ENCODE data around the gene PRLR. TPM values are rescaled to one million over a fixed set of nuclear protein-coding genes. Genes with fewer than 3 reads are reported as not detected.

The PRLR gene
- total and polyA plus RNA-seq, 2 of the 13 experiments (the other 11 are each of a cell fraction or from before 2014, with no cell fraction given): 12.2 to 13.3 TPM

GRCh38 chr5:35117967-35118366 lies 112.3 kb downstream of the PRLR start (continued):
- TF ChIP-seq FIP1L1 (IDR thresholded peaks at IDR 0.05; ENCODE audit: borderline replicate concordance, insufficient read depth, low read depth, low read length) (no peak), THAP8 (CRISPR knock-in tag; IDR thresholded peaks at IDR 0.05; ENCODE audit: borderline replicate concordance) (no peak), TRAFD1 (CRISPR knock-in tag; IDR thresholded peaks at IDR 0.05; ENCODE audit: borderline replicate concordance) (no peak), NPAS2 (CRISPR knock-in tag; IDR thresholded peaks at IDR 0.05; ENCODE audit: borderline replicate concordance) (no peak), ZNF367 (CRISPR knock-in tag; IDR thresholded peaks at IDR 0.05; ENCODE audit: borderline replicate concordance) (no peak)

- intact Hi-C loops (cut with micrococcal nuclease; ENCODE audit: unreplicated experiment): no loop called here
- TF ChIP-seq GTF2F1 (IDR thresholded peaks at IDR 0.05; ENCODE audit: low read length): no peak
- no peak for TF ChIP-seq GLMP (CRISPR knock-in tag; IDR thresholded peaks at IDR 0.05; ENCODE audit: borderline replicate concordance)
- TF ChIP-seq ZNF232 (CRISPR knock-in tag; IDR thresholded peaks at IDR 0.05; ENCODE audit: borderline replicate concordance): no peak
- no peak for TF ChIP-seq U2AF1 (optimal IDR thresholded peaks at IDR 0.05; ENCODE audit: low read depth, low read length)
- no peak for TF ChIP-seq FIP1L1 (IDR thresholded peaks at IDR 0.05; ENCODE audit: borderline replicate concordance, insufficient read depth, low read depth, low read length)
- no peak for TF ChIP-seq MTA3 (CRISPR knock-in tag; IDR thresholded peaks at IDR 0.05)
- TF ChIP-seq MIER2 (CRISPR knock-in tag; IDR thresholded peaks at IDR 0.05): no peak
- no peak for TF ChIP-seq TAF1 (CRISPR knock-in tag; IDR thresholded peaks at IDR 0.05)
- TF ChIP-seq BCLAF1 (IDR thresholded peaks at IDR 0.05): no peak
- TF ChIP-seq ZNF614 (CRISPR knock-in tag; IDR thresholded peaks at IDR 0.05; ENCODE audit: borderline replicate concordance): no peak
- TF ChIP-seq TCF7 (IDR thresholded peaks at IDR 0.05; ENCODE audit: low read depth): peak; percentile 65
- no peak for TF ChIP-seq ZBTB43 (CRISPR knock-in tag; conservative IDR thresholded peaks at IDR 0.05)
- TF ChIP-seq NFE2 (CRISPR knock-in tag; IDR thresholded peaks at IDR 0.05): no peak
These were observed 114.4 kb downstream of the PRLR start for GRCh38 chr5:35115920-35116319.

More at GRCh38 chr5:35115920-35116319, 114.4 kb downstream of the PRLR start:
- Histone ChIP-seq H3K4me1 (ENCODE audit: insufficient read depth, low read length) (peaks cover 18% of the 10 kb centered on the region), H3K9me3 (ENCODE audit: low read length) (no peaks in the 10 kb centered on the region), H3K9ac (ENCODE audit: insufficient read depth, low read depth, low read length) (no peak overlapping the region), H3K36me3 (replicated peaks in 1 of 2; ENCODE audit: control insufficient read depth in 1 of 2, insufficient read depth in 2 of 2, low read length in 2 of 2) (peaks cover 0 to 5% of the 10 kb centered on the region in 2 experiments; a peak in 1 of 5 replicates), H3K79me2 (ENCODE audit: insufficient read depth, low read length) (no peaks in the 10 kb centered on the region), H2AFZ (ENCODE audit: low read length) (no peak overlapping the region), H3K27ac (ENCODE audit: extremely low read length, insufficient read depth, low read length) (peak overlapping the region; percentile 45), H3K4me2 (ENCODE audit: low read depth, low read length) (no peak overlapping the region), H4K20me1 (ENCODE audit: insufficient read depth, low read length) (no peaks in the 10 kb centered on the region), H3K4me3 (replicated peaks in 1 of 3; ENCODE audit: insufficient read depth in 1 of 3, low read depth in 2 of 3, low read length in 3 of 3) (no peak overlapping the region), H3K27me3 (ENCODE audit: control insufficient read depth in 1 of 2, insufficient read depth in 2 of 2, low read length in 2 of 2) (no peaks in the 10 kb centered on the region)
- no TSS peak for BruUV-seq (replicated peaks)
- DNase-seq (ENCODE audit: low spot score) (peak; percentile 61), FAIRE-seq (peak; percentile 51), ATAC-seq (peak; percentile 84)
- POLR2A ChIA-PET: no interaction called here
- CTCF ChIA-PET (ENCODE audit: low intra/inter-chr PET ratio, low total read pairs): no interaction called here
- in situ Hi-C loops (cut with HindIII; ENCODE audit: extremely low pct_ligation_motif_present, low pct_unique_long_range_greater_than_20kb): no loop called here
